Neural progenitor cell (in vitro differentiated cells): Measurements from ENCODE around the gene LOXL1.

Source experiments
- CTCF ChIP-seq: fragments of 200-600 bp; sonication (generic); IDR thresholded peaks from 2 replicates; pipeline ENCODE4 v1.5.1; 2017; ENCODE audit warnings: antibody characterized with exemption, mild to moderate bottlenecking
- EZH2 ChIP-seq: fragments of 200-600 bp; sonication (generic); IDR thresholded peaks from 2 replicates; pipeline ENCODE4 v1.6.1; 2017; ENCODE audit warnings: antibody characterized with exemption, mild to moderate bottlenecking, moderate library complexity

DNA sequence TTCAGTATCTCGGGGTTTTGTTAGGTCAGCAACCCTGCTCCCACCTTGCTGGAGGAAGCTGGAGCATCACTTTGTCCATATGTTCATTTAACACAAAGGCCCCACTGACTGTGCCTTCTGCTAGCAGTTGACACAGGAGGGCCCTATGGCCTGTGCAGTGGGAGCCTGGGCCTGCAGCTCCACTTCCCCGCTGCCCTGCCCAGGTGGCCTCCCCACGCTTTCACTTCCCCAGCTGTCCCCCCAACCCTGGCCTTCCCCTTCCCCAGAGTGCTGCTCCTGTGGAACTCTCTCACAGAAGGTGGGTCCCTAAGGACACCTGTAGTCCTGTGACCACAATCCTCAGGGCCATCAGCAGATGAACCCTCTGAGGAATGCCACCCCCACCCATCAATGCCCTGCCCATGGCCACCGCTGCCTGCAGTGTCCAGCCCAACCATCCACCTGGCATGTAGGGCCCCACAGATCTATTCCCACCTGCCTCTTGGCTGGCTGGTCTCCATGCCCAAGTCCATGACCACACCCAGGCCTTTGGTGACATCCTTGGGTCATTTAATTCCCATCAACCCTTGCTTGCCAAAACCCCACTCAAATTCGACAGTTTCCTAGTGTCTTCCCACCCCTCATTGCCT, 39.4 kb upstream of the LOXL1 start:
- TF ChIP-seq CTCF (no peak), EZH2 (no peak)
